Mammary epithelial cell (primary cell): ENCODE results near the gene CHD5.

ENCODE experiments used
- EZH2 ChIP-seq: IDR thresholded peaks from 2 replicates; pipeline ENCODE4 v1.6.1; 2012; ENCODE audit warnings: low read length, inconsistent platforms, borderline replicate concordance
- TF ChIP-seq, protein P1 (sequence below), 2 donors: IDR thresholded peaks in 1 of 2; conservative IDR thresholded peaks in 1 of 2; 2 replicates each; pipeline ENCODE4 v1.5.1; 2011 to 2012; ENCODE audit warnings: inconsistent platforms in 2 of 2, low read length in 2 of 2, mild to moderate bottlenecking in 2 of 2, control low read depth in 1 of 2, low read depth in 1 of 2; ENCODE audit not compliant: insufficient read depth in 1 of 2; ENCODE audit errors: extremely low read depth in 1 of 2

DNA sequence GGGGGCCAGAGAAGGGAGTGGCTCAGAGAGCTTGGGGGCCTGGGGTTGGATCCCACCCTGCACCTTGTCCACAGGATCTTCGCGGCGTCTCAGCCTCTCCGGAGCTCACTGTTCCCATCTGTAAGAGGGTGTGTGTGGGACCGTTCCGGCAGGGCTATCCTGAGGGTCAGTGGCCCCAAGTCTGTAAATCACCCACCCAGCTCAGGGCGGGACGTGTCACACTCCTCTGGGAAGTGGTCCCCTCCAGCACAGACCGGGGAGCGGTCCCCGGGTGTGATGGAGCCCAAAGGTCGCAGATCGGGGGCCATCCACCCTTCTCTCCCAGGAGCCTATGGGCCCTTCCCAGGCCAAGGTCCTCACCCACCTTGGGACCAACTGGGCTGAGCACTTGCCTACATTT, 94.5 kb downstream of the CHD5 start:
- TF ChIP-seq, protein P1, sequence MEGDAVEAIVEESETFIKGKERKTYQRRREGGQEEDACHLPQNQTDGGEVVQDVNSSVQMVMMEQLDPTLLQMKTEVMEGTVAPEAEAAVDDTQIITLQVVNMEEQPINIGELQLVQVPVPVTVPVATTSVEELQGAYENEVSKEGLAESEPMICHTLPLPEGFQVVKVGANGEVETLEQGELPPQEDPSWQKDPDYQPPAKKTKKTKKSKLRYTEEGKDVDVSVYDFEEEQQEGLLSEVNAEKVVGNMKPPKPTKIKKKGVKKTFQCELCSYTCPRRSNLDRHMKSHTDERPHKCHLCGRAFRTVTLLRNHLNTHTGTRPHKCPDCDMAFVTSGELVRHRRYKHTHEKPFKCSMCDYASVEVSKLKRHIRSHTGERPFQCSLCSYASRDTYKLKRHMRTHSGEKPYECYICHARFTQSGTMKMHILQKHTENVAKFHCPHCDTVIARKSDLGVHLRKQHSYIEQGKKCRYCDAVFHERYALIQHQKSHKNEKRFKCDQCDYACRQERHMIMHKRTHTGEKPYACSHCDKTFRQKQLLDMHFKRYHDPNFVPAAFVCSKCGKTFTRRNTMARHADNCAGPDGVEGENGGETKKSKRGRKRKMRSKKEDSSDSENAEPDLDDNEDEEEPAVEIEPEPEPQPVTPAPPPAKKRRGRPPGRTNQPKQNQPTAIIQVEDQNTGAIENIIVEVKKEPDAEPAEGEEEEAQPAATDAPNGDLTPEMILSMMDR (conservative IDR thresholded peaks at IDR 0.05 in 1 of 2, IDR thresholded peaks at IDR 0.05 in 1 of 2; ENCODE audit: extremely low read depth in 1 of 2, insufficient read depth in 1 of 2, low read depth in 1 of 2, low read length in 2 of 2) = no peak
- no peak for TF ChIP-seq EZH2
